Smooth muscle cell (in vitro differentiated cells): ENCODE measurements around the gene LRRFIP1. TPM values are rescaled to one million over a fixed set of nuclear protein-coding genes. Genes with fewer than 3 reads are reported as not detected.

Experiments used
- DNase-seq: peaks from one replicate; lab custom pipeline; 2025; ENCODE audit not compliant: unreplicated experiment; lab: John Stamatoyannopoulos, UW
- H2AFZ ChIP-seq: fragments of 200-600 bp; sonication (generic); 2 replicates; pipeline ENCODE4 v1.6.0; 2016; ENCODE audit warnings: antibody characterized with exemption, low read depth, mild to moderate bottlenecking
- H3F3A ChIP-seq: fragments of 200-600 bp; sonication (generic); 2 replicates; pipeline ENCODE4 v1.6.0; 2017; ENCODE audit warnings: antibody characterized with exemption, low read depth
- H3K27ac ChIP-seq: fragments of 200-600 bp; sonication (generic); 2 replicates; pipeline ENCODE4 v1.5.1; 2016; ENCODE audit warnings: low read depth, mild to moderate bottlenecking
- H3K27me3 ChIP-seq: fragments of 200-600 bp; sonication (generic); 2 replicates; pipeline ENCODE4 v1.6.1; 2016; ENCODE audit warnings: low read depth, mild to moderate bottlenecking
- H3K36me3 ChIP-seq: fragments of 200-600 bp; sonication (generic); 2 replicates; pipeline ENCODE4 v1.5.1; 2016; ENCODE audit warnings: low read depth
- H3K4me1 ChIP-seq: fragments of 200-600 bp; sonication (generic); 2 replicates; pipeline ENCODE4 v1.5.1; 2016; ENCODE audit warnings: low read depth
- H3K4me2 ChIP-seq: fragments of 200-600 bp; sonication (generic); 2 replicates; pipeline ENCODE4 v1.6.0; 2016; ENCODE audit warnings: mild to moderate bottlenecking
- H3K4me3 ChIP-seq: fragments of 200-600 bp; sonication (generic); 2 replicates; pipeline ENCODE4 v1.5.1; 2016; ENCODE audit warnings: mild to moderate bottlenecking
- H3K79me2 ChIP-seq: fragments of 200-600 bp; sonication (generic); 2 replicates; pipeline ENCODE4 v1.6.0; 2016; ENCODE audit warnings: low read depth, mild to moderate bottlenecking
- H3K9ac ChIP-seq: fragments of 200-600 bp; sonication (generic); 2 replicates; pipeline ENCODE4 v1.6.0; 2016; ENCODE audit warnings: low read depth
- H3K9me3 ChIP-seq: fragments of 200-600 bp; sonication (generic); replicated peaks from 2 replicates; pipeline ENCODE4 v1.5.1; 2016; ENCODE audit warnings: low read depth
- H4K20me1 ChIP-seq: fragments of 200-600 bp; sonication (generic); 2 replicates; pipeline ENCODE4 v1.6.0; 2016; ENCODE audit warnings: low read depth
- CTCF ChIP-seq: fragments of 200-600 bp; sonication (generic); IDR thresholded peaks from 2 replicates; pipeline ENCODE4 v1.5.1; 2017; ENCODE audit warnings: borderline replicate concordance, mild to moderate bottlenecking, antibody characterized with exemption; ENCODE audit not compliant: insufficient read depth, poor library complexity, severe bottlenecking
- WGBS: methylation state at CpG from one replicate; pipeline ENCODE4 v1.1.7; 2016; ENCODE audit warnings: low lambda C conversion rate; 5-methylcytosine and 5-hydroxymethylcytosine counted together
- polyA plus RNA-seq: library from polyadenylated mRNA; unstranded; fragments of >200 nt; fragmentation: Nextera tagmentation; extraction: Ambion mirVana; gene quantifications from 2 replicates; pipeline ENCODE4 v1.2.1, GENCODE V29; 2016
- total RNA-seq: library from RNA; depleted of rRNA; stranded (reverse); fragments of >200 nt; gene quantifications from 2 replicates; pipeline ENCODE4 v1.2.3, GENCODE V29; 2014

Gene LRRFIP1
- total and polyA plus RNA-seq, 2 experiments from 2014 or later, result 36.2 to 65.1 TPM

GRCh38 chr2:237652854-237653253 lies 25.5 kb downstream of the LRRFIP1 start:
- no peaks in the 10 kb centered on the region for H3K4me1 ChIP-seq
- TF ChIP-seq CTCF, result no peak
- H4K20me1 ChIP-seq, result no peaks in the 10 kb centered on the region
- H2AFZ ChIP-seq, result no peak overlapping the region
- H3K27me3 ChIP-seq, result no peaks in the 10 kb centered on the region
- H3K4me3 ChIP-seq, result no peak overlapping the region
- DNase-seq, result no peak
- WGBS, result 100% methylated on average over 2 of the region's 2 CpGs
- peaks cover 2% of the 10 kb centered on the region for H3K79me2 ChIP-seq
- no peak overlapping the region for H3K27ac ChIP-seq
- no peak overlapping the region for H3K4me2 ChIP-seq
- peaks cover 5% of the 10 kb centered on the region for H3K36me3 ChIP-seq
- no peak overlapping the region for H3K9ac ChIP-seq
- H3K9me3 ChIP-seq, result no peaks in the 10 kb centered on the region
- H3F3A ChIP-seq, result no peaks in the 10 kb centered on the region

GRCh38 chr2:237653776-237654558 lies 26.6 kb downstream of the LRRFIP1 start:
- Histone ChIP-seq H3K4me1 (no peaks in the 10 kb centered on the region), H3K79me2 (peaks cover 8% of the 10 kb centered on the region), H3K4me2 (no peak overlapping the region), H3F3A (no peaks in the 10 kb centered on the region), H3K4me3 (no peak overlapping the region), H3K9me3 (no peaks in the 10 kb centered on the region), H3K9ac (no peak overlapping the region), H2AFZ (no peak overlapping the region), H3K27ac (no peak overlapping the region), H3K27me3 (no peaks in the 10 kb centered on the region), H3K36me3 (peaks cover 5% of the 10 kb centered on the region), H4K20me1 (no peaks in the 10 kb centered on the region)
- DNase-seq, result no peak
- no peak for TF ChIP-seq CTCF
- 93% methylated on average over 5 of the region's 5 CpGs for WGBS

- Histone ChIP-seq H2AFZ (no peak overlapping the region), H3K4me1 (no peaks in the 10 kb centered on the region), H3K9ac (no peak overlapping the region), H3K36me3 (peaks cover 5% of the 10 kb centered on the region), H3K4me2 (no peak overlapping the region), H3K79me2 (peaks cover 6% of the 10 kb centered on the region), H3F3A (no peaks in the 10 kb centered on the region), H3K4me3 (no peak overlapping the region), H4K20me1 (no peaks in the 10 kb centered on the region), H3K27me3 (no peaks in the 10 kb centered on the region), H3K9me3 (no peaks in the 10 kb centered on the region), H3K27ac (no peak overlapping the region)
- 88% methylated on average over 5 of the region's 5 CpGs for WGBS
- TF ChIP-seq CTCF, result no peak
- no peak for DNase-seq
Measured at GRCh38 chr2:237657063-237657462, 29.7 kb downstream of the LRRFIP1 start.
